Neural crest cell (in vitro differentiated cells): ENCODE results near the gene OSBPL3. TPM values are rescaled to one million over a fixed set of nuclear protein-coding genes. Genes with fewer than 3 reads are reported as not detected.

ENCODE experiments used
- DNase-seq: peaks from one replicate; pipeline ENCODE4 v3.0.0; 2021; ENCODE audit warnings: low read depth, mixed read lengths, low spot score
- H3K27ac Mint-ChIP-seq: one replicate; pipeline ENCODE4 v1.8.0; 2021; ENCODE audit warnings: mild to moderate bottlenecking, mixed read lengths; ENCODE audit not compliant: unreplicated experiment
- H3K27me3 Mint-ChIP-seq: 2 replicates; pipeline ENCODE4 v1.8.0; 2021; ENCODE audit warnings: low read depth, mild to moderate bottlenecking, mixed read lengths
- H3K36me3 Mint-ChIP-seq: 2 replicates; pipeline ENCODE4 v1.8.0; 2021; ENCODE audit warnings: low read depth, mild to moderate bottlenecking, mixed read lengths
- H3K4me1 Mint-ChIP-seq: 2 replicates; pipeline ENCODE4 v1.8.0; 2021; ENCODE audit warnings: mixed read lengths
- H3K4me3 Mint-ChIP-seq: one replicate; pipeline ENCODE4 v1.8.0; 2021; ENCODE audit warnings: mild to moderate bottlenecking, mixed read lengths
- H3K9me3 Mint-ChIP-seq: 2 replicates; pipeline ENCODE4 v1.8.0; 2021; ENCODE audit warnings: mixed read lengths
- total RNA-seq: library from RNA; stranded (reverse); gene quantifications from 2 replicates; pipeline ENCODE4 v1.2.1, GENCODE V29; 2021
- TF ChIP-seq, protein P1 (sequence below): fragments of 200-600 bp; sonication (generic); conservative IDR thresholded peaks from 2 replicates; pipeline ENCODE4 v1.5.0; 2021; ENCODE audit warnings: antibody characterized with exemption, mild to moderate bottlenecking

The OSBPL3 gene
- total RNA-seq, 1 donor from 2014 or later = 11.8 TPM

DNA sequence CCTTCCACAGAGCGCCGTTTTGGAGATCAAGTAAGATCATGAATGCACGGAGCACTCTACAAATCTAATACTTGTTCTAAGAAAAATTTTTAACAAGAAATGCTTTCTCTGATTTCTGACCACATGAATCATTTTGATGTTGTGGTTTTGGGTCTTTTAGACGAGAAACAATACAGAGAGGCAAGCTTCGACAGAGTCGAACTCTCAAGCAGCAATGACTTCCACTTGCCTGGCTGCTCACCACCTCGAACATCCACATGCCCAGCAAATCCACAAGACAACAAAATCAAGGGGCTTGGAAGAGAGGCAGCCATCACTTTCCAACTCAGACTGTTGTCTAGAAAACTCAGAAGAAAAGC lies 153.3 kb downstream of the OSBPL3 start:
- no peaks in the 10 kb centered on the region for H3K36me3 Mint-ChIP-seq
- H3K9me3 Mint-ChIP-seq = peaks cover 2% of the 10 kb centered on the region
- no peak overlapping the region for H3K27ac Mint-ChIP-seq
- no peaks in the 10 kb centered on the region for H3K27me3 Mint-ChIP-seq
- no peak for DNase-seq
- peaks cover 18% of the 10 kb centered on the region for H3K4me1 Mint-ChIP-seq
- TF ChIP-seq, protein P1, sequence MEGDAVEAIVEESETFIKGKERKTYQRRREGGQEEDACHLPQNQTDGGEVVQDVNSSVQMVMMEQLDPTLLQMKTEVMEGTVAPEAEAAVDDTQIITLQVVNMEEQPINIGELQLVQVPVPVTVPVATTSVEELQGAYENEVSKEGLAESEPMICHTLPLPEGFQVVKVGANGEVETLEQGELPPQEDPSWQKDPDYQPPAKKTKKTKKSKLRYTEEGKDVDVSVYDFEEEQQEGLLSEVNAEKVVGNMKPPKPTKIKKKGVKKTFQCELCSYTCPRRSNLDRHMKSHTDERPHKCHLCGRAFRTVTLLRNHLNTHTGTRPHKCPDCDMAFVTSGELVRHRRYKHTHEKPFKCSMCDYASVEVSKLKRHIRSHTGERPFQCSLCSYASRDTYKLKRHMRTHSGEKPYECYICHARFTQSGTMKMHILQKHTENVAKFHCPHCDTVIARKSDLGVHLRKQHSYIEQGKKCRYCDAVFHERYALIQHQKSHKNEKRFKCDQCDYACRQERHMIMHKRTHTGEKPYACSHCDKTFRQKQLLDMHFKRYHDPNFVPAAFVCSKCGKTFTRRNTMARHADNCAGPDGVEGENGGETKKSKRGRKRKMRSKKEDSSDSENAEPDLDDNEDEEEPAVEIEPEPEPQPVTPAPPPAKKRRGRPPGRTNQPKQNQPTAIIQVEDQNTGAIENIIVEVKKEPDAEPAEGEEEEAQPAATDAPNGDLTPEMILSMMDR = no peak
- H3K4me3 Mint-ChIP-seq = no peak overlapping the region

DNA sequence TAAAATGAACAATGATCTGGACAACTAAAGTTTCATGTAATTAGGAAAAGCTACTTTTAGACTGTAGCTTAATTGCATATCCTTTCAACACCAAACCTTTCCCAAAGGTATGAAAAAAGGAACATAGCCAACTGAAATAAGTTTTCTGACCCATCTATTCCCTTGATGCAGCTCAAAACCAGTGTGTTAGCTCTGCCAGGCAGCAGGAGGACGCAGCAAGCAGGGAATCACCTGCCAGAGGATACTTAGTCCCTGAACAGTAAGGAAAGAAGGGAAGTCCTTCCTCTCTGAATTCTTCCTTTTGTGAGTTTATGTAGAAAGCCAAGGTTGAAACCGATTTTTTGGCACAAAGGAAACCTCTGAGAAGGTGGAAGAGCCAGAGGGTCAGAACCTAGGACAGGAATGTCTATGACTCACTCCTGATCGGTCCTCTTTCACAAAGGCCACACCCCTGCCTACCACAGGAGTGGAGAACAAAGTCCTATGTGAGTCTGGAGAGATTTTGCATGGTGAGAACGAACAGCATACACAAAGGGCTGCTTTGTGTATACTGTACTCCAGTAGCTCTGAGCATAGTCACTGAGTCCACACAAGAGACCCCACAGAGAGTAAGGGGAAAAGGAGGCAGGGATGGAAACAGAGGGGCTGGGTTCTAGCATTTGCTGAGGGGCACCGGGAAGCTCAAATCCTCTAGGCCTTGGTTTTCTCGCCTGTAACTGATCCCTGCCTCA lies 153.9 kb downstream of the OSBPL3 start:
- Mint-ChIP-seq H3K36me3 (no peaks in the 10 kb centered on the region), H3K9me3 (peaks cover 2% of the 10 kb centered on the region), H3K4me3 (peak overlapping the region; percentile 10), H3K27ac (peak overlapping the region; percentile 53), H3K27me3 (no peaks in the 10 kb centered on the region), H3K4me1 (peaks cover 20% of the 10 kb centered on the region)
- DNase-seq = no peak
- TF ChIP-seq, protein P1 = no peak

DNA sequence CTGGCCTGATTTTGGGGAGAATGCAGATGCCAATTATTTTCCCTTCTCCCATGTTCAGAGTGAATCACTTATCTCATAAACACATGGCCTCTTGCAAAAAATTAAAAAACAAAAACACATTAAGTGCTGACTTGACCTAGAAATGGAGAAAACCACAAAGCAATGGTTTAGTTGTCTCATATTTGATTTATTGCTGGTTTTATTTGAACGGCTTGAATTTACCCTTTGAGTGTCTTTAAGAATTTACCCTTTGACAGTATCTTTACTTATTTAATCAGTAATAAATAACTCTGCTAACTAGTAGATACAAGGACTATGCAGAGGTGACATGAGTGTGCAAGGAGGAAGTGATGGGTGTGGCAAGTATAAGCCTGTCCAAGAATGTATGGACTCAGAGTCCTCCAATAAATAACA lies 154.6 kb downstream of the OSBPL3 start:
- H3K4me1 Mint-ChIP-seq = peaks cover 25% of the 10 kb centered on the region
- H3K36me3 Mint-ChIP-seq = no peaks in the 10 kb centered on the region
- no peaks in the 10 kb centered on the region for H3K27me3 Mint-ChIP-seq
- no peak overlapping the region for H3K27ac Mint-ChIP-seq
- H3K9me3 Mint-ChIP-seq = peaks cover 2% of the 10 kb centered on the region
- no peak for DNase-seq
- no peak overlapping the region for H3K4me3 Mint-ChIP-seq
- TF ChIP-seq, protein P1 = no peak

DNA sequence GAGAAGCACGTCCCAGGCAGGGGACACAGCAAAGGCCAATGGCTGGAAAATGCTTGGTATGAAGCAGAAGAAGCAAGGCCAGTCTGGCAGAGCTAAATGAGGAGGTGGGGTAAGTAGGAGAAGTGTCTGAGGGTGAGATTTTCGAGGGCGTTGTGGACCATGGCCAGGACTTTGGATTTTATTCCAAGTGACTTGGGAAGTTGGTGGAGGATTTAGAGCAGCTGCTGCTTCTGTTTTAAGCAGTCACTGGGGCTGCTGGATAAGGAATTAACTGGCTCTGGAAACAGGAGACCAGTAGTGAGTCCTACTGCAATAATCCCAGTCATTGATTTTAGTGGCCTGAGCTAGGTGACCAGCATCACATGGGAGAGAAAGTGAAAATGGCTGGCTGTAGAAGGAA lies 155.1 kb downstream of the OSBPL3 start:
- no peak for DNase-seq
- Mint-ChIP-seq H3K9me3 (peaks cover 2% of the 10 kb centered on the region), H3K36me3 (no peaks in the 10 kb centered on the region), H3K27me3 (no peaks in the 10 kb centered on the region), H3K27ac (peak overlapping the region; percentile 45), H3K4me1 (peaks cover 29% of the 10 kb centered on the region), H3K4me3 (no peak overlapping the region)
- TF ChIP-seq, protein P1 = no peak

GRCh38 chr7:24824400-24824799 lies 155.6 kb downstream of the OSBPL3 start:
- no peak for DNase-seq
- H3K4me3 Mint-ChIP-seq = no peak overlapping the region
- TF ChIP-seq, protein P1 = no peak
- no peaks in the 10 kb centered on the region for H3K36me3 Mint-ChIP-seq
- peaks cover 29% of the 10 kb centered on the region for H3K4me1 Mint-ChIP-seq
- no peak overlapping the region for H3K27ac Mint-ChIP-seq
- H3K9me3 Mint-ChIP-seq = peaks cover 2% of the 10 kb centered on the region
- H3K27me3 Mint-ChIP-seq = no peaks in the 10 kb centered on the region
